Thyroid gland (tissue), 4 donors: ENCODE data around the gene PRRC2A. TPM values are rescaled to one million over a fixed set of nuclear protein-coding genes. Genes with fewer than 3 reads are reported as not detected.
A peak's percentile ranks its signal among the peaks of the same experiment; 100 is the strongest.

Source experiments
- DNase-seq, 2 donors: peaks; one replicate each; pipeline ENCODE4 v3.0.0-alpha.2; 2019
- H3K27ac ChIP-seq, 3 donors: fragments of 200-600 bp; sonication (generic); 1 replicate in 2 of 3; 2 replicates in 1 of 3; pipeline ENCODE4 v1.5.1; 2016 to 2019; ENCODE audit warnings: mild to moderate bottlenecking in 1 of 3, moderate library complexity in 1 of 3
- H3K27me3 ChIP-seq: fragments of 200-600 bp; sonication (generic); one replicate; pipeline ENCODE4 v1.5.1; 2019
- H3K36me3 ChIP-seq, 2 donors: fragments of 200-600 bp; sonication (generic); one replicate each; pipeline ENCODE4 v1.5.1; 2016 to 2019
- H3K4me1 ChIP-seq, 2 donors: fragments of 200-600 bp; sonication (generic); one replicate each; pipeline ENCODE4 v1.5.1; 2017 to 2019
- H3K4me3 ChIP-seq, 3 donors: fragments of 200-600 bp; sonication (generic); replicated peaks in 1 of 3; 1 replicate in 2 of 3; 2 replicates in 1 of 3; pipeline ENCODE4 v1.5.1; 2016; ENCODE audit warnings: mild to moderate bottlenecking in 1 of 3
- H3K9me3 ChIP-seq: fragments of 200-600 bp; sonication (generic); one replicate; pipeline ENCODE4 v1.5.1; 2017
- CTCF ChIP-seq, 6 experiments: fragments of 200-600 bp in 3 of 6; fragments of 450-650 bp in 3 of 6; sonication (generic) in 3 of 6; IDR thresholded peaks; one replicate each; pipeline ENCODE4 v1.5.1; 2016 to 2019; ENCODE audit warnings: antibody characterized with exemption in 6 of 6, mild to moderate bottlenecking in 2 of 6, inconsistent platforms in 1 of 6, moderate library complexity in 1 of 6
- POLR2A ChIP-seq, 2 donors: fragments of 450-650 bp; IDR thresholded peaks; one replicate each; pipeline ENCODE4 v1.6.1; 2017; ENCODE audit warnings: antibody characterized with exemption in 2 of 2, mild to moderate bottlenecking in 2 of 2, moderate library complexity in 1 of 2
- WGBS, 2 donors: methylation state at CpG; one replicate each; pipeline ENCODE4 v1.1.5; 2017; 5-methylcytosine and 5-hydroxymethylcytosine counted together
- intact Hi-C: fragments of 100-400 bp; cut with DNase I; formaldehyde crosslinking; loops from one replicate; pipeline ENCODE4 v1.15.1; 2023
- total RNA-seq, 4 donors: library from RNA; depleted of rRNA; stranded (reverse); fragments of >200 nt; gene quantifications; one replicate each; pipeline ENCODE4 v1.2.3, GENCODE V29; 2016

PRRC2A gene
- total RNA-seq, 4 donors from 2014 or later = 68.5 to 127 (median 86.7) TPM

DNA sequence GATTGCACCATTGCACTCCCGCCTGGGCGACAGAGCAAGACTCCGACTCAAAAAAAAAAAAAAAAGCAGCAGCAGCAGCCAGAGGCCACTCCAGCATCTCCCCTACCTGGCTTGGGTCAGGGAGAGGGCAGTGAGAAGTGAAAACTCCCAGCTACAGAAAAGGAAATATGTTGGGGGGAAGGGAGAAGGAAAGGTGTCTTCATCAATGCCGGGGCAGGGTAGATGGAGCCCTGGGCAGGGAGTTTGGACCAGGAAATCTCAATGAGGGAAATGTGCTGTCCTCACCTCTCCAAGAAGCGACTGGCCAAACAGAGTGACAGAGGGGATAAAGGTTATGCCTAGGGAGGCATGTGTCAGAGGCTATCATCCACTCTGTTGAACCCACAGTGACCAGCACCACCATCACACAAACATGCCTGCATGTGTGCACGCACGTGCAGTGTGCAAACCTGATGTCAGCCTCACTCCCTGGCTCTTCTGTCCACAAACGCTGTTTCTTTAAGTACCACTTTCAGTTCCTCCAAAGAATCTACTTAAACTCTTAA lies 6.4 kb upstream of the PRRC2A start:
- no peaks in the 10 kb centered on the region for H3K36me3 ChIP-seq
- H3K9me3 ChIP-seq = no peaks in the 10 kb centered on the region
- peaks cover 0 to 7% of the 10 kb centered on the region in 2 donors for H3K4me1 ChIP-seq
- H3K27me3 ChIP-seq = no peaks in the 10 kb centered on the region
- intact Hi-C loops = no loop called here
- no peak overlapping the region for H3K27ac ChIP-seq
- H3K4me3 ChIP-seq = no peak overlapping the region
- TF ChIP-seq CTCF (IDR thresholded peaks at IDR 0.05) (no peak), POLR2A (IDR thresholded peaks at IDR 0.05) (no peak)
- 50 to 57% methylated on average over 8 of the region's 8 CpGs for WGBS, 2 donors
- peak; percentile 28 to 33 for DNase-seq

DNA sequence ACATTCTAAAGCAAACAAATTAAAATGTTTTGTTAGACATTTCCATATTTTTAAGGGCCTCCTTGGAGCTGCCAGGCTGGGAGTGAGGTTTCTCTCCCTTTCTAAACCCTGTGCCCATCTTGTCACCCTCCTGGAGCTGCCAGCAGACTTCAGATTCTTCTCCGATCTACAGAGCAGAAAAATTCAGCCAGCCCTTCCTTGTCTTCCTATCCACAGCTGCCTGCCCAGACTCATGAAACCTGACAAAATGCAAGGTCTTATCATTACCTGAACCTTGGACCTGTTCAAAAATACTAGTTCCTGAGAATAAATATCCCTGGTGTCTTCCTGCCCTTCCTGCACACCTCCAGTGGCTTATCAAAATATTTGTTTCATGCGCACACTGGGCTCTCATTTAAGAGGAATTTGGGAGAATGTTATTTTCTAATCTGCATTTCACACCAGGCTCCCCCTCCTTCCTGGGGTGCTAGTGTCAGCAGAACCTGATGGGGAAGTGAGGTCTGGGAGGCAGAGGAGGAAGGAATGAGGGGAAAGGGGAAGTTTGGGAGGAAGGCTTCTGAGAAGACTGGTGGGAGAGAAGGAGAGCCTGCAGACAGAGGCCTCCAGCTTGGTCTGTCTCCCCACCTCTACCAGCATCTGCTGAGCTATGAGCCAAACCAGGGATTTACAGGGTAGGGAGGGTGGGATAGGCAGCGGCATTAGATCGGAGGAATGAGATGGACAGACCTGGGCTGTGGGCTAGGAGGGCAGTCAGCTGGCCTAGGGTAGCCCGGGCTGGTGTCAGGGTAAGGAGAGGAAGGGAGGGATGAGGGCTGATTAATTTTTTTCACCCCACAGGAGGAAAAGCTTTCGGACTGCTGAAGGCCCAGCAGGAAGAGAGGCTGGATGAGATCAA lies 5.6 kb upstream of the PRRC2A start, which contains the start of gene AIF1:
Gene AIF1 (plus strand): TSS at position 551 of the 895 bp plus-strand sequence. CDS start 96 bp downstream, at position 647.
- DNase-seq = no peak
- Histone ChIP-seq H3K4me1 (peaks cover under 1 to 3% of the 10 kb centered on the region in 2 donors), H3K9me3 (no peaks in the 10 kb centered on the region), H3K4me3 (no peak within 1 kb of the TSS), H3K36me3 (no peaks in the 10 kb centered on the region), H3K27ac (no peak within 1 kb of the TSS), H3K27me3 (no peaks in the 10 kb centered on the region)
- WGBS, 2 donors = 69 to 74% methylated on average over 6 of the region's 6 CpGs
- intact Hi-C loops = no loop called here
- TF ChIP-seq CTCF (IDR thresholded peaks at IDR 0.05) = no peak
- no peak for TF ChIP-seq POLR2A (IDR thresholded peaks at IDR 0.05)

- Histone ChIP-seq H3K27me3 (no peaks in the 10 kb centered on the region), H3K36me3 (no peaks in the 10 kb centered on the region), H3K4me3 (no peak overlapping the region), H3K9me3 (no peaks in the 10 kb centered on the region), H3K4me1 (peaks cover 0 to 3% of the 10 kb centered on the region in 2 donors), H3K27ac (no peak overlapping the region)
- no peak for DNase-seq
- no peak for TF ChIP-seq CTCF (IDR thresholded peaks at IDR 0.05)
- intact Hi-C loops = no loop called here
- 76% methylated on average over 7 of the region's 7 CpGs for WGBS, 2 donors
These were observed 4.8 kb upstream of the PRRC2A start for GRCh38 chr6:31615748-31616147.

- H3K9me3 ChIP-seq = no peaks in the 10 kb centered on the region
- H3K27ac ChIP-seq = no peak overlapping the region
- TF ChIP-seq CTCF (IDR thresholded peaks at IDR 0.05) (no peak), POLR2A (IDR thresholded peaks at IDR 0.05) (no peak)
- H3K36me3 ChIP-seq = no peaks in the 10 kb centered on the region
- 91 to 98% methylated on average over 2 of the region's 2 CpGs for WGBS, 2 donors
- H3K27me3 ChIP-seq = no peaks in the 10 kb centered on the region
- no peak for DNase-seq
- H3K4me3 ChIP-seq = no peak overlapping the region
- peaks cover 5 to 7% of the 10 kb centered on the region in 2 donors for H3K4me1 ChIP-seq
- intact Hi-C loops = no loop called here
These were observed 3.5 kb upstream of the PRRC2A start for GRCh38 chr6:31617010-31617409.
